Mesothelial cell of epicardium (in vitro differentiated cells): ENCODE results near the gene ZBED4. TPM values are rescaled to one million over a fixed set of nuclear protein-coding genes. Genes with fewer than 3 reads are reported as not detected.

Experiments
- DNase-seq, 2 experiments: peaks; one replicate each; pipeline ENCODE4 v3.0.0; 2021; ENCODE audit warnings: low spot score in 2 of 2; ENCODE audit not compliant: unreplicated experiment in 2 of 2
- H3K27ac Mint-ChIP-seq: 2 replicates; pipeline ENCODE4 v1.8.0; 2021; ENCODE audit warnings: mixed read lengths
- H3K27me3 Mint-ChIP-seq: 2 replicates; pipeline ENCODE4 v1.8.0; 2021; ENCODE audit warnings: low read depth, mixed read lengths
- H3K36me3 Mint-ChIP-seq: 2 replicates; pipeline ENCODE4 v1.8.0; 2021; ENCODE audit warnings: mixed read lengths
- H3K4me1 Mint-ChIP-seq: 2 replicates; pipeline ENCODE4 v1.8.0; 2021; ENCODE audit warnings: mixed read lengths
- H3K4me3 Mint-ChIP-seq: 2 replicates; pipeline ENCODE4 v1.8.0; 2021; ENCODE audit warnings: mild to moderate bottlenecking, moderate library complexity, mixed read lengths
- H3K9me3 Mint-ChIP-seq: 2 replicates; pipeline ENCODE4 v1.8.0; 2021; ENCODE audit warnings: mixed read lengths
- total RNA-seq: library from RNA; stranded (reverse); gene quantifications from 3 replicates; pipeline ENCODE4 v1.2.1, GENCODE V29; 2021
- TF ChIP-seq, protein P1 (sequence below): fragments of 200-600 bp; sonication (generic); IDR thresholded peaks from one replicate; pipeline ENCODE4 v1.5.0; 2021; ENCODE audit warnings: antibody characterized with exemption; ENCODE audit not compliant: unreplicated experiment

The ZBED4 gene
- total RNA-seq, 1 donor from 2014 or later = 32.6 TPM

DNA sequence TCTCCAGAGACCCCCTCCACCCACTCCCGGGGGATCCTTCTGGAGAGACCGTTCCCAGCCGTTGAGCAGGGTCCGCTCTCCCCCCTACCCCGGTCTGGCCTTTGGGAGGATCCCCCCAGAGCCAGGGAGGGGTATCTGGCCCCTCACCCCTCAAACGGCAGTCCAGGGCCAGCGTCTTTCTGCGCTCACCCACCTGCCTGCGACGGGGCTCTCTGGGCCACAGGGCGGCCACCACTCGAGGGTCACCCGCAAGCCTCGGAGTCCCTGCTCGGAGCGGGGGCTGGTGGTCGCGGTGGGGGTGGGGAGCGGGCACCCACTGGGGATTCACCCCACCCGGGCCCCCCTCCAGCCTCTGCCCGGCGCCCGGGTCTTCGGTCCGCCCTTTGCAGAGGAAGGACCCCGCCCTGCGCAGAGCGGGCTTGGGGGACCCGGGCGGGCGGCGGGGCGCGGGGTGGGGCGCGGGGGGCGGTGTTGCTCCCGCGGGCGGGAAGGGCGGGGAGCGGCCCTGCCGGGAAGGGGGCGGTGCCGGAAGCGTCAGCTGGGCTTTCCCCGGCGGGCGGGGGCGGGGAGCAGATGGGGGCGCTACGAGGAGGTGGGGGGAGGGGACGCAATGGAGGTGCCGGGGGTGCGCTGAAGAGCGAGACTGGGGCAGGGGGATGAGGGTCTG is 81.4 kb downstream of the ZBED4 start:
- TF ChIP-seq, protein P1, sequence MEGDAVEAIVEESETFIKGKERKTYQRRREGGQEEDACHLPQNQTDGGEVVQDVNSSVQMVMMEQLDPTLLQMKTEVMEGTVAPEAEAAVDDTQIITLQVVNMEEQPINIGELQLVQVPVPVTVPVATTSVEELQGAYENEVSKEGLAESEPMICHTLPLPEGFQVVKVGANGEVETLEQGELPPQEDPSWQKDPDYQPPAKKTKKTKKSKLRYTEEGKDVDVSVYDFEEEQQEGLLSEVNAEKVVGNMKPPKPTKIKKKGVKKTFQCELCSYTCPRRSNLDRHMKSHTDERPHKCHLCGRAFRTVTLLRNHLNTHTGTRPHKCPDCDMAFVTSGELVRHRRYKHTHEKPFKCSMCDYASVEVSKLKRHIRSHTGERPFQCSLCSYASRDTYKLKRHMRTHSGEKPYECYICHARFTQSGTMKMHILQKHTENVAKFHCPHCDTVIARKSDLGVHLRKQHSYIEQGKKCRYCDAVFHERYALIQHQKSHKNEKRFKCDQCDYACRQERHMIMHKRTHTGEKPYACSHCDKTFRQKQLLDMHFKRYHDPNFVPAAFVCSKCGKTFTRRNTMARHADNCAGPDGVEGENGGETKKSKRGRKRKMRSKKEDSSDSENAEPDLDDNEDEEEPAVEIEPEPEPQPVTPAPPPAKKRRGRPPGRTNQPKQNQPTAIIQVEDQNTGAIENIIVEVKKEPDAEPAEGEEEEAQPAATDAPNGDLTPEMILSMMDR = no peak
- H3K9me3 Mint-ChIP-seq = no peaks in the 10 kb centered on the region
- H3K4me3 Mint-ChIP-seq = no peak overlapping the region
- H3K27ac Mint-ChIP-seq = no peak overlapping the region
- no peaks in the 10 kb centered on the region for H3K27me3 Mint-ChIP-seq
- no peaks in the 10 kb centered on the region for H3K36me3 Mint-ChIP-seq
- H3K4me1 Mint-ChIP-seq = peaks cover 20% of the 10 kb centered on the region
- peak in 1 of 2 experiments; percentile 61 for DNase-seq

DNA sequence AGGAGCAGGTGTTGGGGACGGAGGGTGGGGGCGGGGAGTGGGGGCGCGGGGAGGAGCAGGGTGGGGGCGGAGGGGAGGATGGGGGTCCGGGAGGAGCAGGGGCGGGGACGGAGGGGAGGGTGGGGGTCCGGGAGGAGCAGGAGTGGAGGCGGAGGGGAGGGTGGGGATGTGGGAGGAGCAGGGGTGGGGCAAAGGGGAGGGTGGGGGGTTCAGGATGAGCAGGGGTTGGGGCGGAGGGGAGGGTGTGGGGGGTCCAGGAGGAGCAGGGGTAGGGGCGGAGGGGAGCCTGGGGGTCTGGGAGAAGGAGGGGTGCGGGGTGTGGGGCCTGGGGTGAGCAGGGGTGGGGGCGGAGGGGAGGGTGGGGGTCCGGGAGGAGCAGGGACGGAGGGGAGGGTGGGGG is 81.9 kb downstream of the ZBED4 start:
- H3K27ac Mint-ChIP-seq = no peak overlapping the region
- no peak for DNase-seq
- no peaks in the 10 kb centered on the region for H3K9me3 Mint-ChIP-seq
- no peak overlapping the region for H3K4me3 Mint-ChIP-seq
- no peaks in the 10 kb centered on the region for H3K27me3 Mint-ChIP-seq
- peaks cover 20% of the 10 kb centered on the region for H3K4me1 Mint-ChIP-seq
- TF ChIP-seq, protein P1 = no peak
- H3K36me3 Mint-ChIP-seq = no peaks in the 10 kb centered on the region

DNA sequence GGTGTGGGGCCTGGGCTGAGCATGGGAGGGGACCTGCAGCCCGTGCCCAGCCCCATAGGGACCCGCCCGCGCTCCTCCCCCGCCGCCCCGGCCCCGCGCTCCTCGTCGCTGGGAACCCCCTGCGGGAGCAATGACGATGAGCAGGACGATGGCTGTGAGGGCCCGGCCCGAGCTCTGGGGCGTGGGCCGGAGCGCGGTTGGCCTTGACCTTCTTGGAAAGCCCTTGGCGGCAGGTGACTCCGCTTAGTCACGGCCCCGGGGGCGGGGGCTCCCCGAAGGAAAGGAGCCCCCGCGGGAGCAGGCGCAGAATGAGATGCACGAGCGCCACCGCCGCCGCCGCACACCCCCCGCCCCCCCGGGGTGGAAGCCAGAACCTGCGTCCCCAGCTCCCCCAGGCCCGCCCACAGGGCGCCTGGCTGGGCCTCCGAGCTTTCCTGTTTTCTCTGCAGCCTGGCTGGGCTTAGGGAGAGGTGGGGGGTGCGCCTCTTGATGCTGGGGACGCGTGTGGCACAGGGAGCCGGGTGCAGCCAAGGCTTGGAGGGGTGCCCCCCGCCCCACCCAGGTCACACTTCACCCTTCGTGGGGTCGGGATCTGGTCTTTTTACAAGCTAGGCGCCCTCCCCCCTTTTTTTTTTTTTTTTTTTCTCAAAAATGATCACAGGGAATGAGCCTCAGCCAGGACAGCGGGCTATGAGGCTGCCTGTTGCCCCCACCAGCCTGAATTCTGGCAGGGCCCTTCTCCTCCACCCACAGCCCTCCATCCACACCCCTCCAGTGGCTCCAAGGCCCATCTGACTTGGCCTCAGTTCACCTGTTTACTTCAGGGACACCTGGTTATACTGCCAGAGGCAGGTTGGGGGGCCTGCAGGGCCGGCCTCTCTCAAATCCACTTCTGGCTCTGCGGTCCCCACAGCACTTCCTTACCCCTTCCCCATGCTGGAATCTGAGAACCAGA is 82.7 kb downstream of the ZBED4 start:
- H3K4me3 Mint-ChIP-seq = peak overlapping the region; percentile 53
- peaks cover 17% of the 10 kb centered on the region for H3K4me1 Mint-ChIP-seq
- no peaks in the 10 kb centered on the region for H3K9me3 Mint-ChIP-seq
- peak overlapping the region; percentile 21 for H3K27ac Mint-ChIP-seq
- no peaks in the 10 kb centered on the region for H3K27me3 Mint-ChIP-seq
- TF ChIP-seq, protein P1 = no peak
- no peaks in the 10 kb centered on the region for H3K36me3 Mint-ChIP-seq
- no peak for DNase-seq

DNA sequence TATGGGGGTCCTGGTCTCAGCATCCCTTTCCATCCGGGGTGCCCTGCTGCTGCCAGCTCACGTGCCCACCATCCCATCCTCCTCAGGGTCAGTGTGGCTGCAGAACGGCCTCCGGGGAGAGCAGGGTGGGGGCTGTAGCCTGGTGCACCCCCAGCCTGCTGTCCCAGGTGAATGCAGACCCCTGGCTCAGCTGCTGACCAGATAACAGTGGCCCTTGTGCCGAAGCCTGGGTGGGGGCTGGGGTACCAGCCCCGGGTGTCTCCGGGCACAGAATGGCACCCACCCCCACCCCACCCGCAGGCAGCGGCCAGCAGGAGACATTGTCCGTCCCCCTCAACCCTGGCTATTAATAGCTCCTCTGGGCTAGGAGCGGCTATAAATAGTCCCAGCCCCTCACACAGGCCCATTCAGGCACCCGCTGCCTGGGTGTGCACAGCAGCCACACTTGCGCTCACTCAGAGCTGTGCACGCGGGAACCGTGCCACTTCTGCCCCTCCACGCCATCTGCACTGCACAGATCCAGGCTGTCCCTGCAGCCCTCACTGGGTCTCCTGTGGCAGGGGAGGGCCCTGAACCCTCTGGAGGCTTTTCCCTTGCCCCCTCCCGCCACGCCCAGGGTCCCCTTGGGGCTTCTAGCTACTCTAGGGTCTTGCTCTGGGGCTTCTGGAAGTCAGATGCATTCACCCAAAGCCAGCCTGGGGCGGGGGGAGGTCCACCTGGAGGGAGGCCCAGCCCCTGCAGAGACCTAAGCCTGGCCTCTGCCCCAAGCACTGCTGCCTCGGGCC is 83.5 kb downstream of the ZBED4 start:
- Mint-ChIP-seq H3K4me3 (peak overlapping the region; percentile 53), H3K36me3 (no peaks in the 10 kb centered on the region), H3K9me3 (no peaks in the 10 kb centered on the region), H3K4me1 (peaks cover 16% of the 10 kb centered on the region), H3K27me3 (no peaks in the 10 kb centered on the region), H3K27ac (no peak overlapping the region)
- TF ChIP-seq, protein P1 = no peak
- no peak for DNase-seq

DNA sequence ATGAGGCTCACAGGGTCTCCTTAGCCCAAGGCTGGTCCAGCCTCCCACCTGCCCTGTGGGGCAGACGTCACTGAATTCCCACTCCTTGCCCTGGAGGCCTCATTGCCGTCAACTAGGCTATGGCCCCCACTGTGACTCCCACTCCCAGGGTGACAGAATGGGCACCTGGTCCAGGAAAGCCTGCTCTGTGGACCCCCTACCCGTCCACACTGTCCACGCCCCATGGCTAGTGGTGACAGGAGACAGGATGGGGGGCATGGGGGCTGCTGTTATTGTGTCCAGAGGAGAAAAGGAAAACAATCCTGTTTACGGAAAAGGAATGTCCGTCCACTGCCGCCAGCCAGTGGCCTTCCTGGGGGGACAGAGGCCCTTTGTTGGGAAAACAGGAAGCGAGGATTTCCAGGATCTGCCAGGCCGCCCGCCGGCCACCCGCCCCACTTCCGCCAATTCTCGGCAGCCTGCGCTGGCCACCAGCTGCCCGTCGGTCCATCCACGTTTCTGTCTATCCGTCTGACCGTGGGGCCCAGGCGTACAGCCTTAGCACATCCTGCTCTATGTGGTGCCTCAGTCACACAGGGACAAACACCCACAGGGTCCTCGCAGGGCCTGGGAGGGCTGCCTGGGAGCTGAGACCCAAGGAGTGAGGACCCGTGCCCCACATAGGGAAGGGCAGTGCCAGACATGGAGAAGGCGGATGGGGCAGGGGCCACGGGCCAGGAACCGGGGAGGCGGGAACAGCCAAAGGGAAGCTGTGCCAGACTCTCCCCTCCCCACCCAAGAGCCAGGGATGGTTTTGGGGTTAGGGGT is 84.3 kb downstream of the ZBED4 start:
- H3K4me3 Mint-ChIP-seq = no peak overlapping the region

More for the DNA sequence above, 84.3 kb downstream of the ZBED4 start:
- H3K4me1 Mint-ChIP-seq = peaks cover 16% of the 10 kb centered on the region
- no peaks in the 10 kb centered on the region for H3K9me3 Mint-ChIP-seq
- no peak overlapping the region for H3K27ac Mint-ChIP-seq
- TF ChIP-seq, protein P1 = no peak
- no peak for DNase-seq
- no peaks in the 10 kb centered on the region for H3K27me3 Mint-ChIP-seq
- H3K36me3 Mint-ChIP-seq = no peaks in the 10 kb centered on the region
